Measurements from ENCODE around the gene RAD50.
"Not testable (repeated sequence)": the region's sequence is repeated elsewhere in the genome, so short reads cannot be mapped to it uniquely, and the experiment has no call there.

The RAD50 gene
- total RNA-seq: 7.2 to 7.3 reads per million in 2 experiments

DNA sequence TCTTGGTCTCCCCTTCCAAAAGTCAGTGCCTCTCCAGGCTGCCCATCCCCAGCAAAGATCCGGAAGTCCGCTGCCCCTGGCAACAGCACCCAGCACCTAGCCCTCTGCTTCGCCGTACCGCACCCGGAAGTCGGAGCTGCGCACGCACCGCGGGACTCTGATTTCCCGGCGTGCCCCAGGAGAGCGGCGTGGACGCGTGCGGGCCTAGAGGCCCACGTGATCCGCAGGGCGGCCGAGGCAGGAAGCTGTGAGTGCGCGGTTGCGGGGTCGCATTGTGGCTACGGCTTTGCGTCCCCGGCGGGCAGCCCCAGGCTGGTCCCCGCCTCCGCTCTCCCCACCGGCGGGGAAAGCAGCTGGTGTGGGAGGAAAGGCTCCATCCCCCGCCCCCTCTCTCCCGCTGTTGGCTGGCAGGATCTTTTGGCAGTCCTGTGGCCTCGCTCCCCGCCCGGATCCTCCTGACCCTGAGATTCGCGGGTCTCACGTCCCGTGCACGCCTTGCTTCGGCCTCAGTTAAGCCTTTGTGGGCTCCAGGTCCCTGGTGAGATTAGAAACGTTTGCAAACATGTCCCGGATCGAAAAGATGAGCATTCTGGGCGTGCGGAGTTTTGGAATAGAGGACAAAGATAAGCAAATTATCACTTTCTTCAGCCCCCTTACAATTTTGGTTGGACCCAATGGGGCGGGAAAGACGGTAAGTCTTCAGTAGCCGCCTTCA, at the start of gene RAD50:
TSS of gene RAD50 (plus strand) at position 215 of the 715 bp plus-strand sequence. CDS start at position 563, 348 bp downstream.
- DNase-seq (ENCODE audit: low read depth): peak; percentile 83

- no peak for DNase-seq (ENCODE audit: low read depth)
Measured at GRCh38 chr5:132510076-132510475, 46.7 kb upstream of the RAD50 start.

DNA sequence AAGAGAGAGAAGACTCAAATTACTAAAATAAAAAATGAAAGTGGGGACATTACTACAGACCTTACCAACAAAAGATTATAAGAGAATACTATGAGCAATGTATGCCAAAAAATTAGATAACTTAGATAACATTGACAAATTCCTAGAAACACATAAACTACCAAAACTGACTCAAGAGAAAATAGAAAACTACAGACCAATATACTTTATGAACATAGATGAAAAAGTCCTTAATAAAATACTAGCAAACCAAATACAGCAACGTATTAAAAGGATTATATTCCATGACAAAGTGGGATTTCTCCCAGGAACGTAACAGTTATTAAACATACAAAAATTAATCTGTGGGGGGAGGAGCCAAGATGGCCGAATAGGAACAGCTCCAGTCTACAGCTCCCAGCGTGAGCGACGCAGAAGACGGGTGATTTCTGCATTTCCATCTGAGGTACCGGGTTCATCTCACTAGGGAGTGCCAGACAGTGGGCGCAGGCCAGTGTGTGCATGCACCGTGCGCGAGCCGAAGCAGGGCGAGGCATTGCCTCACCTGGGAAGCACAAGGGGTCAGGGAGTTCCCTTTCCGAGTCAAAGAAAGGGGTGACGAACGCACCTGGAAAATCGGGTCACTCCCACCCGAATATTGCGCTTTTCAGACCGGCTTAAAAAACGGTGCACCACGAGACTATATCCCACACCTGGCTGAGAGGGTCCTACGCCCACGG, 43.0 kb upstream of the RAD50 start:
- DNase-seq (ENCODE audit: low read depth): not testable (repeated sequence)

GRCh38 chr5:132522067-132522466, 34.7 kb upstream of the RAD50 start:
- DNase-seq (ENCODE audit: low read depth): not testable (repeated sequence)

DNA sequence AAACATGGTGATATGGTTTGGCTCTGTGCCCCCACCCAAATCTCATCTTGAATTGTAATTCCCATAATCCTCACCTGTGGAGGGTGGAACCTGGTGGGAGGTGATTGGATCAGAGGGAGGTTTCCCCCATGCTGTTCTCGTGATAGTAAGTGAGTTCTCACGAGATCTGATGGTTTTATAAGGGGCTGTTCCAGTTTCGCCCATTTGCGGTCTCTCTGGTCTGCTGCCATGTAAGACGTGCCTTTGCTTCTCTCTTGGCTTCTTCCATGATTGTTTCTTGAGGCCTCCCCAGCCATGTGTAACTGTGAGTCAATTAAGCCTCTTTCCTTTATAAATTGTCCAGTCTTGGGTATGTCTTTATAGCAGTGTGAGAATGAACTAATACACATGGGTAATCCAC, 31.9 kb upstream of the RAD50 start:
- not testable (repeated sequence) for DNase-seq (ENCODE audit: low read depth)

DNA sequence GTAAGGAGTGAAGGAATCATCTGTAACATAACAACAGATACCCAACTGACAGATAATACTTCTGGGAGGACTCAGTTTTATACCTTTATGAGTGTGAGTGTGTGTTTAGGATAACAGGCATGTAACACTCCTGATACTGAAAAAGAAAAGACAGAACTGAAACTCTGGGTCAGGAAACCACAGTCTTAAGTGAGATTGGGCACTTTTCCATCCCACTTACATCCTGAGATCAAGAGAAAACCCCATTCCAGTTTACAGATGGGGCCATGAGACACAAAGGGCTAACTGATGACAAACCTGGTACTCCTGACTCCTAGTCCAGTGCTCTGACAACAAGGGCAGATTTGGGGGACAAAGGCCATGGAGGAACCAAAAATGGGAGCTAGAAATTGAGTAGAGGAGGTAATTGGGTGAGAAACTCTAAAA, 31.5 kb upstream of the RAD50 start:
- no peak for DNase-seq (ENCODE audit: low read depth)

DNA sequence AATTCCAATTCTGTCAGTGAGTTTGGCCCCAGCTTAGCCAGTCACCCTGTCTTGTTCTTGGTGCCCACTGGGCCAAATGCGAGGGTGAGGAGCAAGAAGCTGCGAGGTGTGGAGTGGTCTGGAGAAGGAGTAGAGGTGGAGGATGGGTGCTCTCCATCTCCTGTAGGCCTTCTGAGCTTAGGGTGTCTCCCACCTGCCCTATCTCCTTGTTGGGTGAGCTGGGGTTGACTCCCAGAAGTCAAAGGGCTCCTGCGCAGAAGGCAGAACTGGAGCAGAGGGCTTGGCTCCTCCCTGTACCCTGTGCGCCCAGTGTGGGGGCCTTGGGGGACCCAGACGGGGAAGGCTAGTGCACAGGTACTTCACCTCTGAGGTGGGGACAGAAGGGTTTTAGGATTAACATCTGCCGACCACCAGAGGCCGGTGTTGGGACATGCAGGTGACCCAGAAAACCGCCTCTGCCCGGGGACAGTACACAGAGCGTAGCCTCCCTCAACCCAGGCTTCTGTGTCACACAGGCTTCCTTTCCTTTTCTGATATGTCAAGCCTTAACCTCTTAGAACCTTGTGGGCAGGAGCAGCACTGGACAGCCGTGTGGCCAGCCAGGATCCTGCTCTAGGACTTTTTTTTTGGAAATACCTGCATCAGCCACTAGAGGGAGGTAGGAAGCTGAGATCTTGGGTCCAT, 30.3 kb upstream of the RAD50 start:
- no peak for DNase-seq (ENCODE audit: low read depth)

- DNase-seq (ENCODE audit: low read depth): no peak
Measured at GRCh38 chr5:132526974-132527564, 29.7 kb upstream of the RAD50 start.

DNA sequence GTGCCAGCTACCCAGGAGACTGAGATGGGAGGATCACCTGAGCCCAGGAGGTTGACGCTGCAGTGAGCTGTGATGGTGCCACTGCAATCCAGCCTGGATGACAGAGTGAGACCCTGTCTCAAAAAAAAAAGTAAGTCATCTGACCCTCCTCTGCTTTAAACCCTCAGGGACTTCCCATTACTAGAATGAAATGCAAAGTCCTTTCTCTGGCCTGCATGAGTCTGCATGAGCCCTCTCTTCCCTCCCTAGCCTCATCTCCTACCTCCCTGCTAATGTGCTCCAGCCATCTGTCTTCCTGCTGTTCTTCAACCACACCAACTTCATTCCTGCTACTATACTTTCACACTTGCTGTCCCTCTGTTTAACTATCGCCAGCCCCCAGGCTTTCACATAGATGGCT, 28.8 kb upstream of the RAD50 start:
- no peak for DNase-seq (ENCODE audit: low read depth)

DNA sequence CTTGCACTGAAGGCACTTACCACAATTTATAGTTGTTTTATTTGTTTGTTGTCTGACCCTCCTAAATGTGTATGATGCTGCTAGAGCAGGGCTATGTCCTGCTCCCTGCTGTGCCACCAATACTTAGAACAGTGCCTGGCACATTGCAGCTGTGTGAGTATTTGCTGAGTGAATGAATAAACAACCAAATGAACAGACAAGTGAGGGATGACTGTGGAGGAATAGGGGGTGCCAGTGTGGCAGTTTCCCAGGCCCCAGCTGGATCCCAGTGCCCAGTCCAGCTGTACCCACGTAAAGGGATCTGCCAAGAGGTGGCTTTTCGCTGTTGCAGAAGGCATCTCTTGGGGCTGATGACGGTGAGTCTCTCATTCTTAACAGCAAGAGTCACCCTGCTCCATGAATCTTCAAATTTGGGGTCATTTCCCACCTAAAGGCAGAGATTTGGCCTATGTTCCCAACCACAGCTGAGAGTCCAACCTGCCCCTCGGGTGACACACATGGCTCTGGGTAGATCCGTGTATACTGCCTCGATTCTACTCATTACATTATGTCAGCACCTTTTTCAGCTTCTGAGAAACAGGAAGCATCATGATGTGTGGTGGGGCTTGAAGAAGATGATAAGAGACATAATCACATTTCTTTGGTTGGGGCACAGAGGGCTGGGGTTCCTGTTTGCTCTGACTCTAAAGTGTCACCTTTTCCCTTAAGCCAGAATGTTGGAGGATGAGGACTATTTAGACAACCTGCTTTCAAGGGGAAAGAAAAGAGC, 27.7 kb upstream of the RAD50 start:
- DNase-seq (ENCODE audit: low read depth): no peak

- no peak for DNase-seq (ENCODE audit: low read depth)
Measured at GRCh38 chr5:132530946-132531345, 25.8 kb upstream of the RAD50 start.

- no peak for DNase-seq (ENCODE audit: low read depth)
Measured at GRCh38 chr5:132539716-132540115, 17.1 kb upstream of the RAD50 start.

- DNase-seq (ENCODE audit: low read depth): no peak
Measured at GRCh38 chr5:132540149-132540548, 16.6 kb upstream of the RAD50 start.

DNA sequence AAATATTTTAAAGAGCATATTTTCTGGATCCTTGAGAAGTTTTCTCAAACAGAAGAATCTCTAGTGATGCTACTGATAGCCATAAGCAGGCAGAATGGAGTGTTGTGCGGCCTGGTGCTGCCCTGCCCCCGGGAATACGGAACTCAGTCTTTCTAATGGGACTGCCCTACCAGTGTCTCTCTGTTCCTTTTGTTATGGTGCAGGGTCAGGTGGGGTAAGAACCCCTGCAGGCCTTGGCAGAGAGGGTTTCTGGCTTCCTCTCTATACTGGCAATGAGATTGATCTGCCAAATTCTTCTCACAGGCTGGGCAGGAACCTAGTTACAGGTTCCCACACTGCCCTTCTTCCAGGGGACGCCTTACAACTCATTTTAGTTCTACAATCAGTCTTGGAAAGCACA, 16.0 kb upstream of the RAD50 start:
- DNase-seq (ENCODE audit: low read depth): no peak

- no peak for DNase-seq (ENCODE audit: low read depth)
Measured at GRCh38 chr5:132543472-132544201, 13.1 kb upstream of the RAD50 start, which contains the start of gene IL5. IL5 (minus strand) TSS chr5:132543522; CDS start chr5:132543478, 44 bp downstream.

GRCh38 chr5:132546108-132546507, 10.7 kb upstream of the RAD50 start:
- no peak for DNase-seq (ENCODE audit: low read depth)

- no peak for DNase-seq (ENCODE audit: low read depth)
Measured at GRCh38 chr5:132547269-132547668, 9.5 kb upstream of the RAD50 start.

DNA sequence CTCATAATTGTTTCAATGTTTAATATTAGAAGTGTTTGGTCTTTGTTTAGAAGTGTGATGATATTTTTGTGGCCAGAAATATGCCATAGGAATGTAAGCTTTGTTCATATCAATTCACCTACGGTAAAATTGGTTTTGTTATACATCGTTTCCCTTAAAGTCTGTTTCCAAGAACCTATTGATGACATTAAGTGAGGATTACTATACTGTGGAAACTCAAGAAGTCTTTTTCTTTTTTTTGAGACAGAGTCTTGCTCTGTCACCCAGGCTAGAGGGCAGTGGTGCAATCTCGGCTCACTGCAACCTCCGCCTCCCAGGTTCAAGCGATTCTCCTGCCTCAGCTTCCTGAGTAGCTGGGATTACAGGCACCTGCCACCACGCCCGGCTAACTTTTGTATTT, 7.9 kb upstream of the RAD50 start:
- DNase-seq (ENCODE audit: low read depth): not testable (repeated sequence)

GRCh38 chr5:132549576-132549975, 7.2 kb upstream of the RAD50 start:
- DNase-seq (ENCODE audit: low read depth): no peak

DNA sequence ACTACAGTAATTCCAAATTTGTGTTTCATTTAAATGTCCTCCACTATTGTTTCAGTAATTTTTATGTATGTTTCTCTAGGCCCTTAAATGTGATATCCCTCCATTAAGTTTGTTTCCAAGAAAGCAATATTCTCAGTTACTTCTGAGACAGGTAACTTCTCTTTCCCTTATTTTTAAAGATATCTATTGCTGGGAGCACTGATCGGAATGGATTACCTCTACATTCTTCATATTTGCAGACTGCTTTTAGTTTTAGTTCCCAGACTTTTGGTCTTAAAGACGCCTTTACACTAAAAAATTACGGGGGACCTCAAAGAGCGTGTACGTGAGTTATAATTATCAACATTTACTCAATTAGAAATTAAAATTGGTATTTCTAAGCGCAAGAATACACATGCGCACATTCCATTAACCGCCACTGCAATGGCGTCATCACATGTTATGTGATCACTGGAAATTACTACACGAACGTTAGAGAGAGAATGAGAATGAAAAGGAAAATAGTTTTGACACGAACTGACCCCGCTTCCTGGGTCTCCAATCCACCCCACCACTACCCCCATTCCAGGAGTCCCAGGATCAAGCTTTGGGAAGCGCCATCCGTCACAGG, 519 bp upstream of the RAD50 start:
- no peak for DNase-seq (ENCODE audit: low read depth)
